Urinary bladder (tissue), 4 donors: ENCODE results near the gene EYA4. TPM values are rescaled to one million over a fixed set of nuclear protein-coding genes. Genes with fewer than 3 reads are reported as not detected.
A peak's percentile ranks its signal among the peaks of the same experiment; 100 is the strongest.

Source experiments
- DNase-seq: peaks from one replicate; pipeline ENCODE4 v3.0.0-alpha.2; 2015; ENCODE audit errors: extremely low spot score
- H3K27ac ChIP-seq: one replicate; pipeline ENCODE4 v1.5.1; 2013; ENCODE audit warnings: low read depth, mild to moderate bottlenecking, moderate library complexity
- H3K36me3 ChIP-seq: one replicate; pipeline ENCODE4 v1.6.1; 2013; ENCODE audit warnings: mild to moderate bottlenecking, moderate library complexity; ENCODE audit not compliant: insufficient read depth
- H3K4me1 ChIP-seq: one replicate; pipeline ENCODE4 v1.6.1; 2013; ENCODE audit warnings: mild to moderate bottlenecking, moderate library complexity; ENCODE audit not compliant: insufficient read depth
- H3K4me3 ChIP-seq: one replicate; pipeline ENCODE4 v1.5.1; 2013; ENCODE audit warnings: low read depth, low read length
- WGBS: extraction: QIAGEN DNeasy Blood & Tissue Kit; methylation state at CpG from one replicate; pipeline ENCODE4 v1.1.7; 2013; 5-methylcytosine and 5-hydroxymethylcytosine counted together
- polyA plus RNA-seq: library from polyadenylated mRNA; stranded (reverse); fragments of 200-250 nt; gene quantifications from one replicate; pipeline ENCODE4 v1.2.3, GENCODE V29; 2013
- total RNA-seq: library from RNA; depleted of rRNA; stranded (reverse); fragments of >200 nt; gene quantifications from one replicate; pipeline ENCODE4 v1.2.3, GENCODE V29; 2014
- donor health status: healthy with polysubstance abuse.
- donor health status: healthy.

EYA4 gene
- total and polyA plus RNA-seq, 2 donors, result 1.3 to 20.9 TPM

- Histone ChIP-seq H3K27ac (no peak overlapping the region), H3K4me3 (no peak overlapping the region), H3K36me3 (no peaks in the 10 kb centered on the region), H3K4me1 (no peaks in the 10 kb centered on the region)
- no peak for DNase-seq
- WGBS, result 83% methylated on average over 9 of the region's 9 CpGs
Measured at GRCh38 chr6:133326584-133326983, 85.4 kb downstream of the EYA4 start.

- DNase-seq, result no peak
- no peaks in the 10 kb centered on the region for H3K4me1 ChIP-seq
- 69% methylated on average over 3 of the region's 3 CpGs for WGBS
- H3K36me3 ChIP-seq, result no peaks in the 10 kb centered on the region
- no peak overlapping the region for H3K27ac ChIP-seq
- H3K4me3 ChIP-seq, result no peak overlapping the region
Measured at GRCh38 chr6:133333852-133334251, 92.7 kb downstream of the EYA4 start.

- 79% methylated on average over 1 of the region's 1 CpG for WGBS
- Histone ChIP-seq H3K4me1 (peaks cover 3% of the 10 kb centered on the region), H3K36me3 (no peaks in the 10 kb centered on the region), H3K27ac (no peak overlapping the region), H3K4me3 (no peak overlapping the region)
- DNase-seq, result no peak
Measured at GRCh38 chr6:133337308-133337707, 96.2 kb downstream of the EYA4 start.

GRCh38 chr6:133339543-133340384 lies 98.6 kb downstream of the EYA4 start:
- Histone ChIP-seq H3K36me3 (no peaks in the 10 kb centered on the region), H3K4me3 (no peak overlapping the region), H3K4me1 (peaks cover 3% of the 10 kb centered on the region), H3K27ac (no peak overlapping the region)
- no peak for DNase-seq
- 86% methylated on average over 7 of the region's 7 CpGs for WGBS

- peaks cover 3% of the 10 kb centered on the region for H3K4me1 ChIP-seq
- 64% methylated on average over 3 of the region's 3 CpGs for WGBS
- no peak overlapping the region for H3K4me3 ChIP-seq
- DNase-seq, result no peak
- no peaks in the 10 kb centered on the region for H3K36me3 ChIP-seq
- H3K27ac ChIP-seq, result no peak overlapping the region
Measured at GRCh38 chr6:133340557-133340956, 99.4 kb downstream of the EYA4 start.

GRCh38 chr6:133341607-133342158 lies 100.5 kb downstream of the EYA4 start:
- Histone ChIP-seq H3K36me3 (no peaks in the 10 kb centered on the region), H3K4me3 (no peak overlapping the region), H3K27ac (no peak overlapping the region), H3K4me1 (peaks cover 3% of the 10 kb centered on the region)
- peak; percentile 62 for DNase-seq
- WGBS, result 21% methylated on average over 1 of the region's 1 CpG

GRCh38 chr6:133343220-133343619 lies 102.1 kb downstream of the EYA4 start:
- no peak overlapping the region for H3K4me3 ChIP-seq
- H3K27ac ChIP-seq, result no peak overlapping the region
- DNase-seq, result no peak
- WGBS, result 72% methylated on average over 3 of the region's 3 CpGs
- H3K4me1 ChIP-seq, result peaks cover 3% of the 10 kb centered on the region
- H3K36me3 ChIP-seq, result no peaks in the 10 kb centered on the region

GRCh38 chr6:133348846-133349245 lies 107.7 kb downstream of the EYA4 start:
- Histone ChIP-seq H3K4me3 (no peak overlapping the region), H3K36me3 (no peaks in the 10 kb centered on the region), H3K27ac (no peak overlapping the region), H3K4me1 (no peaks in the 10 kb centered on the region)
- no peak for DNase-seq
- 67% methylated on average over 3 of the region's 3 CpGs for WGBS

- H3K4me3 ChIP-seq, result no peak overlapping the region
- H3K36me3 ChIP-seq, result no peaks in the 10 kb centered on the region
- no peaks in the 10 kb centered on the region for H3K4me1 ChIP-seq
- H3K27ac ChIP-seq, result no peak overlapping the region
- DNase-seq, result no peak
- 69% methylated on average over 2 of the region's 2 CpGs for WGBS
Measured at GRCh38 chr6:133350928-133351327, 109.8 kb downstream of the EYA4 start.

- no peak for DNase-seq
- no peak overlapping the region for H3K4me3 ChIP-seq
- H3K4me1 ChIP-seq, result no peaks in the 10 kb centered on the region
- whole genome bisulfite sequencing, result 46% methylated on average over 1 of the region's 1 CpG
- no peaks in the 10 kb centered on the region for H3K36me3 ChIP-seq
- H3K27ac ChIP-seq, result no peak overlapping the region
Measured at GRCh38 chr6:133352046-133352445, 110.9 kb downstream of the EYA4 start.

GRCh38 chr6:133353061-133353460 lies 111.9 kb downstream of the EYA4 start:
- H3K27ac ChIP-seq, result no peak overlapping the region
- 0% methylated on average over 1 of the region's 1 CpG for WGBS
- no peak for DNase-seq

GRCh38 chr6:133355922-133356321 lies 114.8 kb downstream of the EYA4 start:
- no peaks in the 10 kb centered on the region for H3K4me1 ChIP-seq
- no peak for DNase-seq
- no peak overlapping the region for H3K27ac ChIP-seq
- WGBS, result 86% methylated on average over 3 of the region's 3 CpGs
- no peak overlapping the region for H3K4me3 ChIP-seq
- no peaks in the 10 kb centered on the region for H3K36me3 ChIP-seq

More at GRCh38 chr6:133353061-133353460, 111.9 kb downstream of the EYA4 start:
- H3K4me1 ChIP-seq, result no peaks in the 10 kb centered on the region
- H3K4me3 ChIP-seq, result no peak overlapping the region
- no peaks in the 10 kb centered on the region for H3K36me3 ChIP-seq

- WGBS, result 55% methylated on average over 5 of the region's 5 CpGs
- no peak overlapping the region for H3K4me3 ChIP-seq
- no peaks in the 10 kb centered on the region for H3K4me1 ChIP-seq
- DNase-seq, result no peak
- H3K36me3 ChIP-seq, result no peaks in the 10 kb centered on the region
- H3K27ac ChIP-seq, result no peak overlapping the region
Measured at GRCh38 chr6:133358574-133359150, 117.5 kb downstream of the EYA4 start.

- H3K36me3 ChIP-seq, result no peaks in the 10 kb centered on the region
- WGBS, result 67% methylated on average over 1 of the region's 1 CpG
- no peak overlapping the region for H3K4me3 ChIP-seq
- no peak for DNase-seq
- no peak overlapping the region for H3K27ac ChIP-seq
- no peaks in the 10 kb centered on the region for H3K4me1 ChIP-seq
Measured at GRCh38 chr6:133359256-133359655, 118.1 kb downstream of the EYA4 start.
